ENCODE data around the gene AP1M2.

DNA sequence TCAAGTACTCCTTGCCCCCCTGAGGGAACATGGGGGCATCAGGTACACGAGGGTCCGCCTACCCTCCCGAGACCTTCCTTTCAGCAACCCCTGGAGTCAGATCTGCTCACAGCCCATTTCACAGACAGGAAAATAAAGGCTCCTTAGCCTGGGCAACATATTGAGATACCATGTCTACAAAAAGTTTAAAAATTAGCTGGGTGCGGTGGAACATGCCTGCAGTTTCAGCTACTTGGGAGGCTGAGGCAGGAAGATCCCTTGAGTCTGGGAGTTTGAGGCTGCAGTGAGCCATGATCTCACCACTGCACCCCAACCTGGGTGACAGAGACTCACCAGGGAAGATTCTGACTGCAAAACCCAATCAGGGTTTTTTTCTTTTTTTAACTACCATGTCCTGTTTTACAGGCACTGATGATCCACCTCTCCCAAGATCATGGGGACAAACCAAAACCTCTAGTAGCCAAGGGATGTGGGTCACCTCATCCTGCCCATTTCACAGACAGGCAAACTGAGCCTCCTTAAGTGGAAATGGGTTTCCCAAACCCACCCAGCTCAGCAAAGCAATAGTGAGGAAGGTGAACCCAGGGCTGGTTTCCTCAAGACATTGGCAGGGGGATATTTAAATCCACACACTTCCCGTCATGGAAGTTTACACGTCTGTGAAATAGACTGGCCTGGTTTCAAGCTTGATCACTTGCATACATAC, 11.9 kb downstream of the AP1M2 start:
- TF ChIP-seq EZH2 (IDR thresholded peaks at IDR 0.05; ENCODE audit: low read length), result no peak
- TF ChIP-seq, protein P1, sequence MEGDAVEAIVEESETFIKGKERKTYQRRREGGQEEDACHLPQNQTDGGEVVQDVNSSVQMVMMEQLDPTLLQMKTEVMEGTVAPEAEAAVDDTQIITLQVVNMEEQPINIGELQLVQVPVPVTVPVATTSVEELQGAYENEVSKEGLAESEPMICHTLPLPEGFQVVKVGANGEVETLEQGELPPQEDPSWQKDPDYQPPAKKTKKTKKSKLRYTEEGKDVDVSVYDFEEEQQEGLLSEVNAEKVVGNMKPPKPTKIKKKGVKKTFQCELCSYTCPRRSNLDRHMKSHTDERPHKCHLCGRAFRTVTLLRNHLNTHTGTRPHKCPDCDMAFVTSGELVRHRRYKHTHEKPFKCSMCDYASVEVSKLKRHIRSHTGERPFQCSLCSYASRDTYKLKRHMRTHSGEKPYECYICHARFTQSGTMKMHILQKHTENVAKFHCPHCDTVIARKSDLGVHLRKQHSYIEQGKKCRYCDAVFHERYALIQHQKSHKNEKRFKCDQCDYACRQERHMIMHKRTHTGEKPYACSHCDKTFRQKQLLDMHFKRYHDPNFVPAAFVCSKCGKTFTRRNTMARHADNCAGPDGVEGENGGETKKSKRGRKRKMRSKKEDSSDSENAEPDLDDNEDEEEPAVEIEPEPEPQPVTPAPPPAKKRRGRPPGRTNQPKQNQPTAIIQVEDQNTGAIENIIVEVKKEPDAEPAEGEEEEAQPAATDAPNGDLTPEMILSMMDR (optimal IDR thresholded peaks at IDR 0.05 in 1 of 3, IDR thresholded peaks at IDR 0.05 in 1 of 3, conservative IDR thresholded peaks at IDR 0.05 in 1 of 3; ENCODE audit: extremely low read depth in 1 of 3, insufficient read depth in 2 of 3, low read length in 3 of 3), result no peak

Measured in keratinocyte (primary cell).